ENCODE measurements around the gene KRT24.
A peak's percentile ranks its signal among the peaks of the same experiment; 100 is the strongest.
"Not testable (repeated sequence)": the region's sequence is repeated elsewhere in the genome, so short reads cannot be mapped to it uniquely, and the experiment has no call there.

KRT24 gene

GRCh38 chr17:40703652-40704051 is at the start of gene KRT24:
Gene KRT24 (minus strand): TSS chr17:40703752. CDS start chr17:40703693, 59 bp downstream.
- DNase-seq (ENCODE audit: low spot score): no peak

GRCh38 chr17:40751065-40751464 is 47.5 kb upstream of the KRT24 start:
- DNase-seq (ENCODE audit: low spot score): no peak

- DNase-seq (ENCODE audit: low spot score): no peak
These were observed 46.8 kb upstream of the KRT24 start for GRCh38 chr17:40750391-40750790.

DNA sequence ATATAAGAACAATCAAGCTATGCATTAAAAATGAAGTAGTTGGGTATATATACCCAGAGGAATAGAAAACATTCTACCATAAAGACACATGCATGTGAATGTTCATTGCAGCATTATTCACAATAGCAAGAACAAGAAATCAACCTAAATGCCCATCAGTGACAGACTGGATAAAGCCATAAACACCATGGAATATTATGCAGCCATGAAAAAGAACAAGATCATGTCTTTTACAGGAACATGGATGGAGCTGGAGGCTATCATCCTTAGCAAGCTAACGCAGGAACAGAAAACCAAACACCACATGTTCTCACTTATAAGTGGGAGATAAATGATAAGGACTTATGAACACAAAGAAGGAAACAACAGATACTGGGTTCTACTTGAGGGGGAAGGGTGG is 45.1 kb upstream of the KRT24 start:
- DNase-seq (ENCODE audit: low spot score): not testable (repeated sequence)

DNA sequence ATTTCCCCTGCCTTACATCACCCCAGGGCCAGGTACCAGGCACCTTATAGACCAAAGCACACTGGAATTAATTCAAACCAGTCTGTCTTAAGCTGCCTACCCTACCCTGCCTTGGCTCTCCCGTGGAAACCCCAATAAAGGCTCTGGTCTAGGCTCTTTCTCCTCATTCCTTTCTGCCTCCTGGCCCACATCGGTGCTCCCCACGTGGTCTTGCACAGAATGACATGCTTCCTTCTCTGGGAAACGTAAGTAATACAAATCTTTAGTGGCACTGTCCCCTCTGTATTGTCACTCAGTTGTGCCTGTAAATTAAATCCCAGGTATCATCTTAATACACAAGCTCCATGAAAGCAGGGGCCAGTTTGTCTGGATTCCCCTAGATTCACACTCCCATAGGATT is 35.0 kb upstream of the KRT24 start:
- DNase-seq (ENCODE audit: low spot score): no peak

GRCh38 chr17:40735016-40735415 is 31.5 kb upstream of the KRT24 start:
- DNase-seq (ENCODE audit: low spot score): no peak

DNA sequence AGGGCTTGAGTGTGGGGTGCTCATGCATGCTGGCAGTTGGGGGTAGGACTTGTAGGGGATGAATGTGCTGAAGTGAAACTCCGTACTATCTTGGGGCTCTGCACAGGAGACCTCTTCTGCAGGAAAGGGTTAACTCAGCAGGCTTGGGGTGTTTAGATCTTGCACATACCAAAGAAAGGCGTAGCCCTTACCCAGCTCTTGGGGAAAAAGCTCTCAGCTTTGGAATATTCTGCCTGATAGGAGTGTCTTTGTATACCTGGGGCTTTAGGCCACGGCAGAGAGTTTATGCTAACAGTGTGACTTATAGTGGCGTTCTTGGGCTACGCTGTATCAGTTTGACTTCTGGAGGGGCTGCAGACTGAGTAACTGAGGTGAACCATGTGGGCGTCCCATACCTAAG is 30.5 kb upstream of the KRT24 start:
- no peak for DNase-seq (ENCODE audit: low spot score)

- no peak for DNase-seq (ENCODE audit: low spot score)
These were observed 27.4 kb upstream of the KRT24 start for GRCh38 chr17:40730970-40731369.

DNA sequence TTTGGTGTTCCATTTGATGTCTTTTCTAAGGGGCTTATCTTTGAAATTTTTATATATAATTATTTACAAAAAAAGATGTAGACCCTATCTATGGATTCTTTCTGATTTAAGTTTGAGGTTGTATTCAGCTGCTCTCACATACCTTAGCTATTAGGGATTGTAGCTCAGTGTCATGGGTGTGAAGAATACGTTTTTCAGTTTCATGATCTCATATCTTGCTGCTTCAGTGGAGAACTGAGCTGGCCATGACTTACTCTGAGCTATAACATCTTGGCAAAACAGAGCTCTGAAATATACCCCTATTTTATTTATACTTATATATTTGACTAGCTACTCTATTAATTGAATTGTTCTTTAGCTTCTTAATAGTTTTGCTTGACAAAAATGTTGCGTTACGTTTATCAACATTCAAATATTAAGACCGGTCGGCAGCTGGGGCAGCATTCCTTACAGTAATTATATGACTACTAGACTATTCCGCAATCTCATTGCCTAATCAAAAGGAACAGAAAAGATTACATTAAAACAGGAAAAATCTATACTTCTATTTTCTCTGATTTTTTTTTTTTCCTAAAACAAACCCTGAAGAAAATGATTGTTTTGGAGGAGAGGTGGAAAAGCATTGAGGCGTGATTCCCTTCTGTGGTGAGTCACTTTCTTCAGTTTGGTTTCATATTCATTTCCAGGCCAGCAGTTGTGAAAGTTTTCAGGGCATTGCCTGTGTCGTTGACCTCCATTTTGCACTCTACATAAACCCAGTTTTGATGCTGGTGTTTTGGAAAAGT is 24.1 kb upstream of the KRT24 start:
- DNase-seq (ENCODE audit: low spot score): peak; percentile 38

DNA sequence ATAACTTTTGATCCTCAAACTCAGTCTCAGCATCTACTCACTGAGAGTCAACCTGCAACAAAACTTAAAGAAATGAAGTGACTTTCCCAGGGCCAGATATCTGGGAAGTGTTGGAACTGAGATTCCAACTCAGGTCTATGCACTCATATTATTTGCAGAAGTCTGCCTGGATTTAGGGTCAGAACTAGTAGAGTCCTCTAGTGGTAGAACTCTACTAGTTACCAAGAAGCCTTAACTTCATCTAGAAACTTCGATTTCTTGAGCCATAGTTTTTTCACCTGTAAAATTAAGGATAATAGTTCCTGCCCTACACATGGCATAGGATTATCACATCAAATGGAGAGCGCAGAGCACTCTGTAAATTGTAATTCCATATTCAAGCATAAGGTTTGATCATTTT is 23.4 kb upstream of the KRT24 start:
- no peak for DNase-seq (ENCODE audit: low spot score)

- no peak for DNase-seq (ENCODE audit: low spot score)
These were observed 21.1 kb upstream of the KRT24 start for GRCh38 chr17:40724656-40725055.

DNA sequence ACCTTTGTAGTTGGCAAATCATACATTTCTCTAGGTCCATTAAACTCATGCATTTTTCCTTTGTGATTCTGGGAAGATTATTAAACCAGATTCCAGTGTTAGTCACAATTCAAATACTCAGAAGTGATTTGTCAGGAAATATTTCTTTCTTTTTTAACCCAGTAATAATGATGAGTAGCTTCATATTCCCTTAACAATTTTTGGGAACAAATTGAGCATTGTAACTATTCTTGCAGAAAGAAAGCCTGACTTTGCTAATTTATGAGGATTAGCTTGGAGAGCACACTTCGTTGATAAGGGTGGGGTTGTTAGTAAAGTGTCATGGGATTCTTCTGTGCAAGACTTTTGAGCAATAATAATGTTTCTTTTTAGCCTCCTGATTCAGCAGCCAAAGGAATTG is 18.7 kb upstream of the KRT24 start:
- DNase-seq (ENCODE audit: low spot score): no peak

GRCh38 chr17:40720899-40721298 is 17.3 kb upstream of the KRT24 start:
- DNase-seq (ENCODE audit: low spot score): no peak

DNA sequence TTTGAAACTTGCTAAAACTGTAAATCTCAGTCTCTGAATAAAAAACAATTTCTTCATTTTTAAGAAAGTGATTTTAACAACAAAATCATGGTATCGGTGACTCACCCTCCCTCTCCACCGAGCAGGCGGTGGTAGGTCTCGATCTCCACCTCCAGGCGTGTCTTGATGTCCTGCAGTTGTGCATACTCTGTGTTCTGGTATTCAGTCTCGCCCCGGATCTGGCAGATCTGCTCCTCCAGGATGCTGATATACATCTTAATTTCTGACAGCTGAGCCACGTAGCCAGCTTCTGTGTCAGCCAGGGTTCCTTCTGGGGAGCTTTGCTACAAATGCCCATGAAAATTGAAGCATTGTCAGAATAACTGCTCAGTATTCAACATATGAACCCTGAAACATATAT is 15.4 kb upstream of the KRT24 start:
- DNase-seq (ENCODE audit: low spot score): no peak

- no peak for DNase-seq (ENCODE audit: low spot score)
These were observed 14.2 kb upstream of the KRT24 start for GRCh38 chr17:40717776-40718175.

DNA sequence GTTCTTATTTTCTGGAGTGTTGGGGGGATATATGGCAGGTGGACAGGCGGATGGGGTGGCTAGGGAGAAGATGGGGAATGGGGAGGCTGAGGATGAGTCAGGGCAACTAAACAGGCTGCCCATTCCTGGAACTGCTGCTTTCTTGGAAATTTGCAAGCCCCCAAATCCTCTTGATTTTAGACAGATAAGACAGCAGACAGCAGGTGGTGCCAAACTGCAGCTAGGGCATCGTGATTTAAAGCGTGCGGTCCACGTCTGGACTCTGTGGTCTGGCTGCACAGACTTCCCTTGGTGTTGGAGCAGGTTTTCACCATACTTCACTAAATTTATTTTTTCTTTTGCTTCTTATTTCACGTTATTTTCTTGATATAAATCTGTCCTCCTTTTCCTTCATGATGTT is 10.9 kb upstream of the KRT24 start:
- no peak for DNase-seq (ENCODE audit: low spot score)

DNA sequence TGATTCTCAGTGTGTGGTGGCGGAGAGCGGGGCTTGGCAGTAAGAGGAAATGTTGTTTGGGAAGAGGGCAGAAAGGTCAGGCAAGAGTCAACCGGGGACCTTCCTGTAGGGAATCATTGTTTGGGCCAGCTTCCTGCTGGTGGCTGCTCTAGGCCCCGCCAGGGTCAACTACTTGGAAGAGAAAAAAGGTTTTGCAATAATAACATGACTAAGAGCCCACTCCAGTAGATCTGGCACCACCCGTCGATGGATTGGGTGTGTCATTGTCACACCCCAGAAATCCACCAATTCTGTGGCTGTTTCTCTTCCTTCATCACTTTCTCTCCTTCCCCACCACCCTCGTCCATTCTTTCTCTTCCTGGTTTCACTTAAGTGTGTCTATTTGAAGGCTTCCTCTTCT is 4.2 kb upstream of the KRT24 start:
- DNase-seq (ENCODE audit: low spot score): no peak

DNA sequence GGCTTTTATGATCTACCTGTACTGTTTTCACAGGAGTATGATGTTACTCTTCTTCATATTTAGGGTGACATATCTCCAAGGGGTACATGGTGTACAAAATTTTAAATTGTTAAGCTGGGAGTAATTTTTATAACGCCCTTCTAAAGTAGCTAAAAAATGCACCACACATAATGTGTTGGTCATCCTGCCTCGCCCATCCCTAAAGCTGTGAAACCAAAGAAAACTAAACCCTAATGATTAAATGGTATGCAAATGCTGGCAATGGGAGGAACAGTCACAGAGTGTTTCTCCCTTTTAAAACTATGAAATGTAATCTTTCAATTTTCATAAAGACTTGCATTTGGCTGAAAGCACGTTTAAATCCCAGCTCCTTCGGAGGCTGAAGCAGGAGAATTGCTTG is 2.0 kb upstream of the KRT24 start:
- DNase-seq (ENCODE audit: low spot score): no peak

GRCh38 chr17:40702271-40702670 is 1.3 kb downstream of the KRT24 start:
- no peak for DNase-seq (ENCODE audit: low spot score)

DNA sequence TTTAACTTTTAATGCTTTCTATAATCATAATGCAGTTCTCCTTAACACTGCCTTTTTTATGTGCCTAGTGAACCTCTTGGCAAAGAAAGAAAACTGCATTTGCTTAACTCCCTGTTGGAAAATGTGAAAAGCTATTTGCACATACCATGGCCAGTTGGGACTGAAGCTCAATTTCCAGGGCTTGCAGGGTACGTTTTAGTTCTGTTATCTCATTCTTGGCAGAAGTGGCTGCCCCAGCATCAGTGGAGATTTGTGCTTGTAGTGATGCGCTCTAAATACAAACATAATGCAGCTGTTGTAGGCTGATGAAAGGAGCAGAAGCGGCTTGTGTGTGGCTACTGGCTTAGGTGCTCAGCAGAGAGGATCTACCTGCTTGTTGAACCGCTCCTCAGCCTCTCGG is 3.7 kb downstream of the KRT24 start:
- DNase-seq (ENCODE audit: low spot score): no peak

DNA sequence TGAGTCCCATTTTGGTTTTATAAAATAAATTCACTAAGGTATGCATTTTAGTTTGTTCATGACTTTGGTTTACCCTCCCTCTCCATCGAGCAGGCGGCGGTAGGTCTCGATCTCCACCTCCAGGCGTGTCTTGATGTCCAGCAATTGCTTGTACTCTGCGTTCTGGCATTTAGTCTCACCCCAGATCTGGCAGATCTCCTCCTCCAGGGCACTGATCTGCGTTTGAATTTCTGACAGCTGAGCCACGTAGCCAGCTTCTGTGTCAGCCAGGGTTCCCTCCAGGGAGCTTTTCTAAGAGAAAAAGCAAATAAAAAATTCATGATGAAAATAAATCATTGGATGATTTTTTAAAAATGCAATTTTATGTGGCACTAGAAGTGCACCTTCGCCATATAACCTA is 4.2 kb downstream of the KRT24 start:
- DNase-seq (ENCODE audit: low spot score): no peak

- no peak for DNase-seq (ENCODE audit: low spot score)
These were observed 6.3 kb downstream of the KRT24 start for GRCh38 chr17:40697297-40697696.

DNA sequence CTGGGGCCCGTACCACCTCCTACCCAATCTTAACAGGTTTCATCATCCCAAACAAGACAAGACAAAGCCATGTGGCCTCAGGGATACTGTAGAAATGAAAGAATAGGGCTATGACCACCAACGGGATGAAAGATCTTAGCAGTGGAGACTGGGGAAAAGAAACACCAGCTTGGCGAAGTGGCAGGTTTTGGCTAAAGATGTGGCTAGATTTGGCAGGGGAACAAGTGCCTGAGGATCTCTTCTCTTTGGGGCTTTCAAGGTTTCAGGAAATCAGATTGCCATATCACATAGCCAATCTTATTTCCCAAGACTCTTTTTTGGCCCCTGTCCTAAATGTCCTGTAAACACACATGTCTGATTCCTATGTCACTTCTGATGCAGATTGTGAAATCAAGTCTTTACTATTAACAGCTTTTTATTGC is 6.9 kb downstream of the KRT24 start:
- no peak for DNase-seq (ENCODE audit: low spot score)

GRCh38 chr17:40695874-40696472 is 7.6 kb downstream of the KRT24 start:
- no peak for DNase-seq (ENCODE audit: low spot score)

Data from AG08396 (cell line).